Esophagus muscularis mucosa (tissue), 4 donors: ENCODE measurements around the gene PHACTR3.

Experiments used
- CTCF ChIP-seq, 3 experiments: fragments of 200-600 bp in 2 of 3; fragments of 450-650 bp in 1 of 3; sonication (generic) in 2 of 3; IDR thresholded peaks; one replicate each; pipeline ENCODE4 v1.5.1; 2017 to 2019; ENCODE audit warnings: antibody characterized with exemption in 3 of 3, mild to moderate bottlenecking in 2 of 3, moderate library complexity in 1 of 3
- EP300 ChIP-seq: sonication (generic); formaldehyde crosslinking; IDR thresholded peaks from one replicate; pipeline ENCODE4 v1.6.1; 2017; ENCODE audit warnings: antibody characterized with exemption
- POLR2A ChIP-seq: fragments of 450-650 bp; IDR thresholded peaks from one replicate; pipeline ENCODE4 v1.6.1; 2017; ENCODE audit warnings: antibody characterized with exemption, moderate library complexity, mild to moderate bottlenecking, low read depth

DNA sequence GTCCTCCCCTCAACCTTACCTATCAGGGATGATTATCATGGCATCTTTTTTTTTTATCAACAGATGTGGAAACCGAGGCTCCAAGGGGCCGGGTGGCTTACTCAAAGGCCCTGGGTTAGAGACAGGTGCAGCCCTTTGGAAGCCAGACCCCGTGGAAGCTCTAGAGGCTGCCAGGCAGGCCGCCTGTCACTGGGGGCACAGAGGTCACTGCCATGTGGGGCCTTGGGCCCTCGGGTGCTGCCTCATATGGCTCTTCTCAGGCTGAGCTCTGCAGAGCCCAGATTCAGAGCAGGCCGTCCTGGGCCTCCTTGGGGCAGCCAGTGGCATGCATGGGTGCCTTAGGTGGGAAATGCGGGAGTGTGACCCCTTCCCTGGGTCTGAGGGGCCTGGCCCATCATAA is 136.3 kb downstream of the PHACTR3 start:
- TF ChIP-seq CTCF (IDR thresholded peaks at IDR 0.05): no peak
- no peak for TF ChIP-seq POLR2A
- TF ChIP-seq EP300: no peak
